Mucosa of stomach (tissue), 1 donor: ENCODE measurements around the gene NCOA4.

Experiments used
- H3K27me3 ChIP-seq: one replicate; pipeline ENCODE4 v1.7.0; 2013; ENCODE audit warnings: mild to moderate bottlenecking, low read length; ENCODE audit not compliant: control insufficient read depth, insufficient read depth
- H3K36me3 ChIP-seq: one replicate; pipeline ENCODE4 v1.7.0; 2013; ENCODE audit warnings: low read length; ENCODE audit not compliant: control insufficient read depth, insufficient read depth
- H3K4me1 ChIP-seq: one replicate; pipeline ENCODE4 v1.7.0; 2013; ENCODE audit warnings: mild to moderate bottlenecking, low read length; ENCODE audit not compliant: control insufficient read depth, insufficient read depth
- H3K4me3 ChIP-seq: one replicate; pipeline ENCODE4 v1.7.0; 2013; ENCODE audit warnings: low read length
- H3K9ac ChIP-seq: one replicate; pipeline ENCODE4 v1.7.0; 2013; ENCODE audit warnings: mild to moderate bottlenecking, low read length, moderate library complexity
- H3K9me3 ChIP-seq: one replicate; pipeline ENCODE4 v1.7.0; 2013; ENCODE audit warnings: mild to moderate bottlenecking, low read length, moderate library complexity; ENCODE audit not compliant: control insufficient read depth
- donor health status: Pancreatic carcinoma.

The NCOA4 gene

DNA sequence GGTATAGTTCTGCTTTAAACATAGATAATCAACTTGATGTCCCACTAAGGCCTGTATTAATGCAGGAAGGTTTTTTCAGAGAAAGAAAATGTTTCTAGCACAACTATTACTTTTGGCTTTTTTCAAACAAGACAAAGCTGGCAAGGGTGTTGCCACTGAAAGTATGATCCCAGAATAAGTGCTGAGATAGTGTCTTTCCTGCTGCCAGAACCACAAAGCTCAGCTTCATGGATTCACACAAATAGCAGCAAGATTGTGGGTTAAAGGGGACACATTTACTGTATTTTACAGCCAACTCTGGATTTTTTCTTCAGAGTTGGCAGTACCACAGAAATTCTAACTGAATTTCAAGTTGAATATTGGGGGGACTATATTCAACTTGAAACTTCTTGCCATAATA lies 4.3 kb downstream of the NCOA4 start:
- H3K27me3 ChIP-seq, result no peaks in the 10 kb centered on the region
- no peak overlapping the region for H3K4me3 ChIP-seq
- H3K9me3 ChIP-seq, result no peaks in the 10 kb centered on the region
- H3K4me1 ChIP-seq, result peaks cover 37% of the 10 kb centered on the region
- H3K36me3 ChIP-seq, result no peaks in the 10 kb centered on the region
- H3K9ac ChIP-seq, result no peak overlapping the region

DNA sequence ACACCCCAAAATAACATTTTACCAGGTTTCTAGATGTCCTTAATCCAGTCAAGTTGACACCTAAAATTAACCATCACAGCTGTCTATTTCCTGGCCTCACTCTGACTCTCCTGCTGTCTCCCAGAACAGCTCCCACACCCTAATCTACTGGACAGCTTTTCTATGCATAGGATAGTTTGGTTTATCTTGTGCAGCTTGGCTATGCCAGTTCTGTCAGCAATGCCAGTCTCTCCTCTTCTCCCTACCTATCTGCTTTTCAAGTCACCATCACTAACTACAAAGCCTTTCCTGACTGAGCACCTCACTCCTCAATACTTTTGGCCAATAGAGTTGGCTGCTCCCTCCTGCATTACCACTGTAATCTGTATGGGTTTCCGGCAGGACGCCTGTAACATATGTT lies 5.0 kb downstream of the NCOA4 start:
- Histone ChIP-seq H3K9ac (no peak overlapping the region), H3K4me1 (peaks cover 32% of the 10 kb centered on the region)

DNA sequence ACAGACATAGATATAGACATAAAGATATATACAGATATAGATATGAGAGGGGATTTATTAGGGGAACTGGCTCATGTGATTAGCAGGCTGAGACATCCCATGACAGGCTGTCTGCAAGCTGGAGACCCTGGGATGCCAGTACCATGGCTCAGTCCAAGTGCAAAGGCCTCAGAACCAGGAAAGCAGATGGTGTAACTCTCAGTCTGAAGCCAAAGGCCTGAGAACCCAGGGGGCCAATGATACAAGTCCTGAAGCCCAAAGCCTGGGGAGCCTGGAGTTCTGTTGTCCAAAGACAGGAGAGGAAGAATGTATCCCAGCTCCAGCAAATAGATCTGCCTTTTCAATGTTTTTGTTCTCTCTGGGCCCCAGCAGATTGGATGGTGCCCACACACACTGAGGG lies 5.5 kb downstream of the NCOA4 start:
- Histone ChIP-seq H3K9me3 (no peaks in the 10 kb centered on the region), H3K4me3 (no peak overlapping the region), H3K4me1 (peaks cover 36% of the 10 kb centered on the region), H3K36me3 (no peaks in the 10 kb centered on the region), H3K27me3 (no peaks in the 10 kb centered on the region), H3K9ac (no peak overlapping the region)

More for the DNA sequence above, 5.0 kb downstream of the NCOA4 start:
- H3K36me3 ChIP-seq, result no peaks in the 10 kb centered on the region
- H3K27me3 ChIP-seq, result no peaks in the 10 kb centered on the region
- no peak overlapping the region for H3K4me3 ChIP-seq
- H3K9me3 ChIP-seq, result no peaks in the 10 kb centered on the region

DNA sequence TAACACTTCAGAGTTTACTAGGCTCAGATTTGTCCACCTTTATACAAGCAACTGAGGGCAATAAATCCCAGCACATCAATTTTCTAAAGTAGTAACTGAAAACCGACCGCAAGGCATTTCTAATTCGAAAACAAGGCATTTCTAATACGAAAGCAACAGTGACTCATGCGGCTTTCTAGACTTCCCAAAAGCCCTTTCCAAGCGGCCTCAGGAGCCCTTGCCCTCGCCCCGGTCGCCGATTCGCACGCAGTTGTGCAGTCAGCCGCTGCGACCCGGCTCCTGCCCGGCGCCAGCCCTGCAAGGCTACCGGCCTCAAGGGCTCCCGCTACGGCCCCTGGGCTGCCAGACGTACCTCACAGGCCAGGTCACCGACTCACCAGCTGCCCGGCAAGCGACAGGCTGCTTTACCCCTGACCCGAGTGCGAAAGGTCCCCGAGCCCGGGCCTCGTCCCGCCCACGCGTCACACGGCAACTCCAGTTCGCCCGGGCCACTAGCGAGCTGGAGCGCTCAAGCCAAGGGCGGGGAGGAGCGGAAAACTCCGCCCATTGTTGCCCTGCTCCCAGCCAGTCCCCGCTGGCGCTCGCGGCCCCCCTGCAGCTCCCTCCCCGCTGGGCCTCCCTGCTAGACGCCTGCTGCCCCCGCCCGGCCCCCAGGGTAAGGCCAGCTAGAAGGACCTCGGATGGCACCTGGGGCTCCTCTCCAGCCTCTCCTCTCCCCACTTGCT lies 7.3 kb downstream of the NCOA4 start:
- no peak overlapping the region for H3K4me3 ChIP-seq

DNA sequence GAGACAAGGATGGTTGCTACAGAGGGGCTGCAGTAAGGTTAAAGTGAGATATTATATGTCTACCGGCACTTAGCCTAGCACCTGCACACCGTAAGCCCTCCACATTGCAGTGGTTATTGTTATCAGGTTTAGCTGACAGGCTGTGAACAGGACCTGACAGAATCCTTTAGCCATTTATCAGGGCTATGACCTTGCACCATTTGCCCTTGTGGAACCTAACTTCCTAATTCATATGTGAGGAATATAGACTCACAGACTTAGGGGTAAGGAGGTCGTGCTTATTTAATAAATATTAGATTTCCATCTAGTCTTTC lies 10.1 kb downstream of the NCOA4 start:
- peaks cover 24% of the 10 kb centered on the region for H3K4me1 ChIP-seq
- no peak overlapping the region for H3K9ac ChIP-seq
- no peaks in the 10 kb centered on the region for H3K9me3 ChIP-seq
- H3K36me3 ChIP-seq, result peaks cover 3% of the 10 kb centered on the region
- no peak overlapping the region for H3K4me3 ChIP-seq
- no peaks in the 10 kb centered on the region for H3K27me3 ChIP-seq

More for the DNA sequence above, 7.3 kb downstream of the NCOA4 start:
- H3K9ac ChIP-seq, result peak overlapping the region; percentile 60
- H3K4me1 ChIP-seq, result peaks cover 52% of the 10 kb centered on the region
- no peaks in the 10 kb centered on the region for H3K9me3 ChIP-seq
- H3K36me3 ChIP-seq, result no peaks in the 10 kb centered on the region
- no peaks in the 10 kb centered on the region for H3K27me3 ChIP-seq

DNA sequence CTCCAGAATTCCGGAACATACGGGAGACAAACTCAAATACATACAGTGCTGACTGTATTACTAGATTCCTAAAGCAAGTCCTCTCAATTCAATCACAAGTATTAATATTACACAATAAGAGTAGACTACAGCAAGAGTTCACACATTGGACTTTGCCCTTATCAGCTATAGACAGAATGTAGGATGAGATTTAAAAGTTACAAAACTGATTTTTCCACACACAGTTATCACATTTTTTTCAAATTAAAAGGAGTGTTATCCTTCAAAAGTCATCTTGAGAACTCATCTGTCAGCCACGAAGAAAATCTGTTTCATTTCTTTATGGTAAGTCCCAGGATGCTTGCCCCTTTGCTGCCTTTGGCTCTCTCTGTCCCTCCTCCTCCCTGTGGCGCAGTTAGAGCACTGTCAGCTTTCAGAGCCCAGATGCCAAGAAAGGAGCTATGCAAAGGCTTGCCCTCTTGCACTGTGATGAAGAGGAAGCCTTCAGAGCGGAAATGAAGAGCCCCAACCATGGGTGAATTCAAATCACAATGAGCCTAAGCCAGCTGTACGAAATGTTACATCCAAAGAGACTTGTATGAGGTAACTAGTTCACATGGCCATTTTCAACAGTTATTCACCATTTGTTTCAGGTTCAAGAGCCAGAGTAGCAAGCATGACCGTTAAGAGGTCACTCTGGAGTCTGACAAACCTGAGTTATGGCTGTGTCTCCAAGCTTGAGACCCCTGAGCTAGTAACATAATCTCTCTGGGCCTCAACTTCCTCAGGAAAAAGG lies 10.7 kb downstream of the NCOA4 start:
- Histone ChIP-seq H3K9ac (no peak overlapping the region), H3K9me3 (no peaks in the 10 kb centered on the region), H3K36me3 (peaks cover 3% of the 10 kb centered on the region), H3K27me3 (no peaks in the 10 kb centered on the region), H3K4me3 (no peak overlapping the region), H3K4me1 (peaks cover 24% of the 10 kb centered on the region)

DNA sequence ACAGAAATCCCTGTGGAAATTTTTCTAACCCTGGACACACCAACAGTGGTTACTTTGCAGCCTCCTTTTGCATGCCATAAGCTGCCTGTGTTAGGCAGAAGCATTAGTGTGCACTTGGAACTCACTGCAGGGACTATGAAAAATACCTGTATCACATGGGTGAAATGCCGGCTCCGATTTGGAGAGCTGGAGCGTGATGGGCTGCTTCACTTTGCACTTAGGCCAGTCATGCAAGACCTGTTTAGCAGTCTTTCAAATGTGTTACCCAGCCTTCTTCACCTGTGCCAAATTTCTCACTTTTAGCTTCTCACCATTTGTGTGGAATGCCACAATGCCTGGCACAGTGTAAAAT lies 11.3 kb downstream of the NCOA4 start:
- H3K9ac ChIP-seq, result no peak overlapping the region
- H3K27me3 ChIP-seq, result no peaks in the 10 kb centered on the region
- peaks cover 30% of the 10 kb centered on the region for H3K4me1 ChIP-seq
- H3K9me3 ChIP-seq, result no peaks in the 10 kb centered on the region
- H3K36me3 ChIP-seq, result peaks cover 3% of the 10 kb centered on the region
- no peak overlapping the region for H3K4me3 ChIP-seq

DNA sequence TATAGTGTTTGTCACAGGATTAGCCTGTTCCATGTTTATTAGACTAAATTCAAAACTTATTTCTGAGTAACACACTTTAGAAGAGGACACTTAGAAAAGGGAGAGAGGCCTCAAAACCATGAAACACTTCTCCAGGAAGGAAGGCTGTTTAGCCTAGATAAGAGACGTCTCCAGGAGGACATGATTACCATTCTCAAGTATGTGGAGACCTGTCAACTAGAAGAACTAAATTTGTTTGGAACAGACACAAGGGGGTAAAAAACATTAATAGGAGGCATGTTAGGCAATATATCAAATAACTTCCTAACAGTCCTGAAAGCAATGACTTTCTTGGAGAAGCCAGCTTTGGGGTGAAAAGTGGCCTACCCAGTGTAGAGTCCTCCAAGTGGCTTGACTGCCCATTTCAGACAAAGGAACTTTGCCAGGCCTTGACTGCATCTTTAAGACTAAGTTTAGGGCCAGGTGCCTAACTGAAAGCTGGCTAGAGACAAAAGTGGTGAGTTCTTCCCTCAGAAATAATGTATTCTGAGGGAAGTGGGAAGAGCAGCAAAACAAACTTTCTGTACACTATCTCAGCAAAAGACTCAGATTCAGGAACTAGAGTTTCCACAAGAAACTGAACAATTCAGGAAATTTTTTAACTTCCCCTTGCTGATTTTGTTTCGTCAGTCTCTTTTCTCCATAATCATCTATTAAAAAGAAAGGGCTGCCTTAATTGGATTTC lies 11.8 kb downstream of the NCOA4 start:
- no peak overlapping the region for H3K4me3 ChIP-seq
- H3K36me3 ChIP-seq, result peaks cover 3% of the 10 kb centered on the region
- peaks cover 32% of the 10 kb centered on the region for H3K4me1 ChIP-seq
- H3K9ac ChIP-seq, result no peak overlapping the region
- no peaks in the 10 kb centered on the region for H3K27me3 ChIP-seq
- H3K9me3 ChIP-seq, result no peaks in the 10 kb centered on the region

DNA sequence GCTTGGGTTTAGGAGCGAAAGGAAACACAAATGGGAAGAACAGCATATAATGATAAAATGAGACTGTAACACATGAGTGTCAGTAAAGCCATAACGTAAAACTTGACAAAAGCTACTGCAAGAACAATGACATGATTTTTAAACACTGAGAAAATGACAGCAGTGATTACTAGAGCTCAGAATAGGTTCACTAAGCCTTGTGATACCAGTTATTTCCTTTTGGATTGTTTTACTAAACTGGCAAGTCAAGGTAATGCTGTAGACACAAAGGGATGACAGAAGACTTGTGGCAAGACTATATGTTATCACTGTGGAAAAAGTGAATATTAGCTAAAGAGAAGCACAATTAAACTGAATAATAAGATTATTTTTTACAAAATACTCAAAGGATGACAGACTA lies 12.7 kb downstream of the NCOA4 start:
- H3K4me3 ChIP-seq, result no peak overlapping the region
- peaks cover 6% of the 10 kb centered on the region for H3K36me3 ChIP-seq
- H3K9ac ChIP-seq, result no peak overlapping the region
- no peaks in the 10 kb centered on the region for H3K27me3 ChIP-seq
- no peaks in the 10 kb centered on the region for H3K9me3 ChIP-seq
- H3K4me1 ChIP-seq, result peaks cover 32% of the 10 kb centered on the region

DNA sequence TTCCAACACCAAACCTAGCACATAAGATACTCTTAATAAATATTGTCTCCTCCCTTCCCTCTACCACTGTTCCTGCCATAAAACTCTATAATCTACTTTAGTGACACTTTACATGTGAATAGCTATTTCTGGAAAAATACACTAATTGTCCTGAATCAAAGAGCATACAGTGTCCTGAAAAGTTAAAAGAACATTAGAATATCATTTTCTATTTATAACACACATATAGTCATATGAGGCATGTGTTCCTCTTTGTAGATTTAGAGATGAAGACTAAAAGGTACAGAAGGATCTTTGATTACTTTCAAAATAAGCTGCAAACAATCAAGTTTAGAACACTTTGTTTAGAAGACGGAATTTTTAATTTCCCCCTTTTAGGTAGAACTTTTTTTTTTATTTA lies 13.6 kb downstream of the NCOA4 start:
- Histone ChIP-seq H3K9ac (no peak overlapping the region), H3K4me3 (no peak overlapping the region), H3K36me3 (peaks cover 7% of the 10 kb centered on the region), H3K4me1 (peaks cover 38% of the 10 kb centered on the region), H3K9me3 (no peaks in the 10 kb centered on the region), H3K27me3 (no peaks in the 10 kb centered on the region)

DNA sequence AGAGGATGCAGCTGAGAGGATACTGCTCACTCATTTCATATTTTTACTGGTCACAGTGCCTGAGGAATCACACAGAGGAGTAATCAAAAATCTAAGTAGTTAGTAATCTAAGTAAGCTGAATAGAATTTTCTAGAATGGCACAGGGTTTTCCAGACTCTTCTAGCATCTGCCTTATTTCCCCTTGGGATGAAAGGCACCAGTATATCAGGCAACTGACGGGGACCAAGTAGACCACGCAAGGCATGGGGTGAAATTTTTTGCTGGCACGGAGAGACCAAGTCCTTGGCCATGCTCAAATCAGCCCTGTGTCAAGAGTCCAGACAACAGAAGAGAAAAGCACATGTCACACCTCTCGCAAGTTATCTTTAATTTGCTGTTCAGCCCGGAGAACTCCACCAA lies 14.2 kb downstream of the NCOA4 start:
- no peak overlapping the region for H3K9ac ChIP-seq
- H3K36me3 ChIP-seq, result peaks cover 7% of the 10 kb centered on the region
- no peaks in the 10 kb centered on the region for H3K27me3 ChIP-seq
- peaks cover 43% of the 10 kb centered on the region for H3K4me1 ChIP-seq
- no peak overlapping the region for H3K4me3 ChIP-seq
- no peaks in the 10 kb centered on the region for H3K9me3 ChIP-seq

DNA sequence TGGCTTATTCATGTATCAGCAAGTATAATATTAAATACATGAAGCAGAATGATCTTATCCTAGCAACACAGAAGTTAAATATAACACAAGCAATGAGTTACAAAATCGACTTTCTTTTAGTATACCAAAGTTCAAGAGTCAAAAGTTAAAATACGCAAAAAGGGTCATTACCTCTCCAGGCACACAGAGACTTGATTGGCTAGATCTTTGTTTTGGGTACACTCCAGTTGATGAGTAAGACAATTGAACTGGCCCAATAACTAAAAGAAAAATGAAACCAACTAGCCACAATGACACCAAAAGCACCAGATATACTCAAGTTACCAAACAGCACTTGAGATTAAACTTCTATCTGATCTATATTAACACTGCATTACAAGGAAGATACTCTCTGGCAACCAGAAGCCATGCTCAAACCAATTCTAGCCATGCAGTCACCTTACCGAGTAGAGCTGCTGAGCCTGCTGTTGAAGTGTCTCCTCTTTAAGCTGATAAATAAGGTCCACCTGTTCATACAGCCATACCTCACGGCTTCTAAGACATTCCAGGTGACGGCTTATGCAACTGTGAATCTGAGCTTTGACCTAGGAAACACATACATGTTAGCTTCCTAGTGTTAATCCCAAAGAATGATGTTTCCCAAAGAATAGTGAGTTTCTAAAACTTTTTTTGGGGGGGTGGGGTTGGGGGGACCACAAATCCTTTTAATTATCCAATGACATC lies 15.6 kb downstream of the NCOA4 start:
- H3K4me3 ChIP-seq, result no peak overlapping the region
- H3K36me3 ChIP-seq, result peaks cover 12% of the 10 kb centered on the region
- no peaks in the 10 kb centered on the region for H3K9me3 ChIP-seq
- H3K4me1 ChIP-seq, result peaks cover 38% of the 10 kb centered on the region
- H3K9ac ChIP-seq, result no peak overlapping the region
- no peaks in the 10 kb centered on the region for H3K27me3 ChIP-seq
